ENCODE results near the gene COL4A4. TPM values are rescaled to one million over a fixed set of nuclear protein-coding genes. Genes with fewer than 3 reads are reported as not detected.

COL4A4 gene
- total RNA-seq: 0.41 and 0.44 TPM in 2 replicates
- long read RNA-seq, partial matches to known transcripts: 0 of 2 reads
- long read RNA-seq, other reads (novel, unspliced or antisense): 2 of 2 reads

- DNase-seq (ENCODE audit: low spot score, unreplicated experiment): peak; percentile 28
- peaks cover 3% of the 10 kb centered on the region for H3K4me1 Mint-ChIP-seq (ENCODE audit: low read depth)
- H3K36me3 Mint-ChIP-seq (ENCODE audit: insufficient read depth): no peaks in the 10 kb centered on the region
- H3K27ac Mint-ChIP-seq: no peak within 1 kb of the TSS
- peaks cover 73% of the 10 kb centered on the region for H3K27me3 Mint-ChIP-seq
- TF ChIP-seq, protein P1, sequence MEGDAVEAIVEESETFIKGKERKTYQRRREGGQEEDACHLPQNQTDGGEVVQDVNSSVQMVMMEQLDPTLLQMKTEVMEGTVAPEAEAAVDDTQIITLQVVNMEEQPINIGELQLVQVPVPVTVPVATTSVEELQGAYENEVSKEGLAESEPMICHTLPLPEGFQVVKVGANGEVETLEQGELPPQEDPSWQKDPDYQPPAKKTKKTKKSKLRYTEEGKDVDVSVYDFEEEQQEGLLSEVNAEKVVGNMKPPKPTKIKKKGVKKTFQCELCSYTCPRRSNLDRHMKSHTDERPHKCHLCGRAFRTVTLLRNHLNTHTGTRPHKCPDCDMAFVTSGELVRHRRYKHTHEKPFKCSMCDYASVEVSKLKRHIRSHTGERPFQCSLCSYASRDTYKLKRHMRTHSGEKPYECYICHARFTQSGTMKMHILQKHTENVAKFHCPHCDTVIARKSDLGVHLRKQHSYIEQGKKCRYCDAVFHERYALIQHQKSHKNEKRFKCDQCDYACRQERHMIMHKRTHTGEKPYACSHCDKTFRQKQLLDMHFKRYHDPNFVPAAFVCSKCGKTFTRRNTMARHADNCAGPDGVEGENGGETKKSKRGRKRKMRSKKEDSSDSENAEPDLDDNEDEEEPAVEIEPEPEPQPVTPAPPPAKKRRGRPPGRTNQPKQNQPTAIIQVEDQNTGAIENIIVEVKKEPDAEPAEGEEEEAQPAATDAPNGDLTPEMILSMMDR (IDR thresholded peaks at IDR 0.05; ENCODE audit: unreplicated experiment): no peak
- peak within 1 kb of the TSS; percentile 69 for H3K4me3 Mint-ChIP-seq (ENCODE audit: low read depth)
- H3K9me3 Mint-ChIP-seq (ENCODE audit: low read depth): no peaks in the 10 kb centered on the region
Measured at GRCh38 chr2:227163998-227164762, at the start of gene COL4A4, which contains the start of gene COL4A3. TSS of gene COL4A4 (minus strand) at chr2:227164205. CDS start at chr2:227147483, 16,722 bp downstream. TSS of gene COL4A3 (plus strand) at chr2:227164624. CDS start at chr2:227164727, 103 bp downstream.

DNA sequence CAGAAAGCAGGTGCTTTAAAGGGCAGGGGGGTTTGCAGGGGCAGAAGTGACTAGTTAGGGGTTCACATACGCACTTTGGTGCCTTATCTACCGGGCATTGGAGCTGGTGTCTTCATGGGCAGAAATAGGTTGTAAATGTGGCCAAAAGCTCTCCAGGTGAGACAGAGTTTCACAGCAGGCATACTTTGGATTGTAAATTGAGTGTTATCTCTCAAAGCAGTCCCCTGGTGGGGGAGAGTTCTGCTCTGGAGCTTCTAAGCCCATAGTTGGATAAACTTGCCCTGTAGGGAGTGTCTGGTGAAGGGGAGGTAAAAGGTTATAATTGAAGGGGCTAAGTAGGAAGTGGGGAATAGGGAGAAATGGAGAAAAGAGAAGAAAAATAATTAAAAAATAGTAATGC, 43.6 kb upstream of the COL4A4 start:
- no peak overlapping the region for H3K4me3 Mint-ChIP-seq (ENCODE audit: low read depth)
- peaks cover 6% of the 10 kb centered on the region for H3K27me3 Mint-ChIP-seq
- H3K9me3 Mint-ChIP-seq (ENCODE audit: low read depth): no peaks in the 10 kb centered on the region
- TF ChIP-seq, protein P1 (IDR thresholded peaks at IDR 0.05; ENCODE audit: unreplicated experiment): no peak
- H3K4me1 Mint-ChIP-seq (ENCODE audit: low read depth): no peaks in the 10 kb centered on the region
- H3K27ac Mint-ChIP-seq: no peak overlapping the region
- no peak for DNase-seq (ENCODE audit: low spot score, unreplicated experiment)
- no peaks in the 10 kb centered on the region for H3K36me3 Mint-ChIP-seq (ENCODE audit: insufficient read depth)

GRCh38 chr2:227206406-227206805, 42.4 kb upstream of the COL4A4 start:
- DNase-seq (ENCODE audit: low spot score, unreplicated experiment): no peak
- no peaks in the 10 kb centered on the region for H3K9me3 Mint-ChIP-seq (ENCODE audit: low read depth)
- no peak overlapping the region for H3K27ac Mint-ChIP-seq
- TF ChIP-seq, protein P1 (IDR thresholded peaks at IDR 0.05; ENCODE audit: unreplicated experiment): no peak
- no peaks in the 10 kb centered on the region for H3K36me3 Mint-ChIP-seq (ENCODE audit: insufficient read depth)
- peaks cover 1% of the 10 kb centered on the region for H3K4me1 Mint-ChIP-seq (ENCODE audit: low read depth)
- H3K27me3 Mint-ChIP-seq: peaks cover 6% of the 10 kb centered on the region
- H3K4me3 Mint-ChIP-seq (ENCODE audit: low read depth): no peak overlapping the region

GRCh38 chr2:227205701-227206100, 41.7 kb upstream of the COL4A4 start:
- H3K27ac Mint-ChIP-seq: no peak overlapping the region
- no peak overlapping the region for H3K4me3 Mint-ChIP-seq (ENCODE audit: low read depth)
- TF ChIP-seq, protein P1 (IDR thresholded peaks at IDR 0.05; ENCODE audit: unreplicated experiment): no peak
- H3K36me3 Mint-ChIP-seq (ENCODE audit: insufficient read depth): no peaks in the 10 kb centered on the region
- peaks cover 6% of the 10 kb centered on the region for H3K27me3 Mint-ChIP-seq
- H3K9me3 Mint-ChIP-seq (ENCODE audit: low read depth): no peaks in the 10 kb centered on the region
- no peak for DNase-seq (ENCODE audit: low spot score, unreplicated experiment)
- H3K4me1 Mint-ChIP-seq (ENCODE audit: low read depth): peaks cover 3% of the 10 kb centered on the region

DNA sequence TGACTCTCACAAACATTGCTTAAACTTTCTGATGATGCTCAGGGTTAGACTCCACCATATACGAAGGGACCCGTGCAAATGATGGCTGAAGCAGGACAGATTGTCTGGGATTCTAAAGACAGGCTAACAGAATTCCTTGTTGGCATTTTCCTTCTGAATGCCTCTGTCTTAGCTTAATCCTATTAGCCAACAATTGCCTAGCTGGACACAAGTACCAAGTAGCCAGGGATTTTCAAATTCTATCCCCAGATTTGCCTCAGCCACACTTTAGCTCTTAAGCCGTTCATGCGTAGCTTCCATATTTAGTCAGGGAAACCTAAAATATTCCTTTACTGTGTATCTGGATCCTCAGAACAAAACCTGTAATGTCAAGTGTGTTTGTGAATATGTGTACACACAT, 40.4 kb upstream of the COL4A4 start:
- Mint-ChIP-seq H3K9me3 (ENCODE audit: low read depth) (no peaks in the 10 kb centered on the region), H3K4me1 (ENCODE audit: low read depth) (peaks cover 3% of the 10 kb centered on the region)

More for the DNA sequence above, 40.4 kb upstream of the COL4A4 start:
- TF ChIP-seq, protein P1 (IDR thresholded peaks at IDR 0.05; ENCODE audit: unreplicated experiment): no peak
- Mint-ChIP-seq H3K36me3 (ENCODE audit: insufficient read depth) (no peaks in the 10 kb centered on the region), H3K27ac (no peak overlapping the region), H3K27me3 (peaks cover 6% of the 10 kb centered on the region), H3K4me3 (ENCODE audit: low read depth) (no peak overlapping the region)
- no peak for DNase-seq (ENCODE audit: low spot score, unreplicated experiment)
